Measurements from ENCODE around the gene TMEM273.

TMEM273 gene

DNA sequence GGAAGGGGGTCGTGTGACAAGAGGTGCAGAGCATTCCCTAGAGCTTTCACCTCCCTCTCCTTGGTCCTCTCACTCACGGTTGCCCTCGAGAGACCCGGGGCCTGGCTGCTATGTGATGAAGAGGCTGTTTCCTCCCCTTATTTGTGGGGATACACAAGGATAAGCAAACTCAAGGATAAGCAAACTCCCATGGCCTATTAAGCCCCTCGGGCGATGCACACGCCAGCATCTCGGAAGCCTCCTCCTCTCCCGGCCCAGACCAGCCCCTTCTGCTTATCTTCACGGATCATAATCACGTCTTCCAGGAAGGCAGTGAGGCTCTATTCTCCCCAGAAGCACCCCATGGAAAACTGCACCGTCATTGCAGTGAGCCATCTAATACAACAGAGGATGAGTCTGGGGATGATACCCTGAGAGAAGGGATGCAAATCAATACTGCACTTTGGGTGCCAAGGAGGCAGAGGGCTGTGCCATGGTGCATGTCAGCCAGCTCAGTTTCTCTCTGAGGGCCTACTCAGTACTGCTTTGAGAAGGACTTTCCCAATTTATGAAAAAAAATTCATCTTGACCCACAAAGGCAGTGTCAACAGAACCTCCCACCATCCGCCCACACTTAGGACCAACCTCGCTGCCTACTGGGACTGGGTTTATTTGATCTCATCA, 22.2 kb downstream of the TMEM273 start:
- no peak overlapping the region for H3K4me3 ChIP-seq
- no peaks in the 10 kb centered on the region for H4K20me1 ChIP-seq
- no peak overlapping the region for H3K27ac ChIP-seq
- TF ChIP-seq Cebpa-rat (IDR thresholded peaks at IDR 0.05): no peak
- no peaks in the 10 kb centered on the region for H3K27me3 ChIP-seq
- H3K4me2 ChIP-seq: no peak overlapping the region
- H3K9me3 ChIP-seq: no peaks in the 10 kb centered on the region
- H3K36me3 ChIP-seq: no peaks in the 10 kb centered on the region
- no peak overlapping the region for H3K9ac ChIP-seq
- H3K4me1 ChIP-seq: no peaks in the 10 kb centered on the region

DNA sequence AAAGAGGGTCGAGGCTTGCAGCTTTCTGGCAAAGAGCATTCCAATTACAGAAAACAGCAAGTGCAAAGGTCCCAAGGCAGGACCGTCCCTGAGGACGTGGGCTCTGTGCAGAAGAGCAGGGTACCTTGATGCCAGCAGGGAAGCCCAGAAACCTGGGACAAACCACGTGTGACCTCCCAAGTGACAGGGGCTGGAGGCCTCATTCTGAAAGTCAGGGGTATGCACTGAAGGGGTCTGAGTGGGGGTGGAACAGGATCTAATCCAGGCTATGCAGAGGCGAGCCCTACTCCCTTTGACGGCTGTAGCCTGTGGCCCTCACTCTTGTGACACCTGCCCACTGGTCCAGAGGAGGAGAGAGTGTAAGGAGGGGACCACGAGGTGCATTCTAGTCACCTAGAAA, 22.9 kb downstream of the TMEM273 start:
- Histone ChIP-seq H3K4me3 (no peak overlapping the region), H3K9ac (no peak overlapping the region), H3K9me3 (no peaks in the 10 kb centered on the region), H3K36me3 (no peaks in the 10 kb centered on the region), H3K4me1 (no peaks in the 10 kb centered on the region), H3K27me3 (no peaks in the 10 kb centered on the region), H3K27ac (no peak overlapping the region), H4K20me1 (no peaks in the 10 kb centered on the region), H3K4me2 (no peak overlapping the region)
- no peak for TF ChIP-seq Cebpa-rat (IDR thresholded peaks at IDR 0.05)

DNA sequence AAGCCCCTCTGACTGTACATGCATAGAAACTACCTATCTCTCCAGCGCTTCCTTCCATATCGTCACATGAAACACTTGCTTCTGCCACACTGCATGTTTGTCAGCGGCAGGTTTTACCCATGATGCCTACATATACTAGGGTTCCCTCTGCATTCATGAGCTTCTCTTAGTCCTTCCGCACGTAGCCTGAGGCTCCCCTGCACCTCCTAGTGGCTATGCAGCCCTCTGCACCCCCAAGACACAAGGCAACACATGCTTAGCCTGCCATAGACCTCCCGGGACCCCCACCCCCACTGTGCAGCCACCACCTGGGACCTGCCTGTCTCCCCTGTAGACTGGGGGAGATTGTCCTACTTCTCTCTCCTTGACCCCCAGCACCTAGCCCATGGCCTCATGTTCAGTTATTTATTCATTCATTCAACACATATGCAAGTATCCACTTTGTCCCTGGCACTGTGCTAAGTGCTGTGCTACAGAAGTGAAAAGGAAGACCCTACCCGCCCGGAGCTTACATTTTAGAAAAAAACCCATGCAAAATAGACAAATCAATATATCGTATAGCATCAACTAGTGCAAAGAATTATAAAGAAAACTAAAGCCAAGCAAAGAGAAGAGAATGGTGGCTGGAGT, 23.5 kb downstream of the TMEM273 start:
- Histone ChIP-seq H3K27ac (no peak overlapping the region), H3K27me3 (no peaks in the 10 kb centered on the region), H4K20me1 (no peaks in the 10 kb centered on the region), H3K4me3 (no peak overlapping the region), H3K9ac (no peak overlapping the region), H3K4me1 (no peaks in the 10 kb centered on the region), H3K36me3 (no peaks in the 10 kb centered on the region), H3K9me3 (no peaks in the 10 kb centered on the region), H3K4me2 (no peak overlapping the region)
- no peak for TF ChIP-seq Cebpa-rat (IDR thresholded peaks at IDR 0.05)

DNA sequence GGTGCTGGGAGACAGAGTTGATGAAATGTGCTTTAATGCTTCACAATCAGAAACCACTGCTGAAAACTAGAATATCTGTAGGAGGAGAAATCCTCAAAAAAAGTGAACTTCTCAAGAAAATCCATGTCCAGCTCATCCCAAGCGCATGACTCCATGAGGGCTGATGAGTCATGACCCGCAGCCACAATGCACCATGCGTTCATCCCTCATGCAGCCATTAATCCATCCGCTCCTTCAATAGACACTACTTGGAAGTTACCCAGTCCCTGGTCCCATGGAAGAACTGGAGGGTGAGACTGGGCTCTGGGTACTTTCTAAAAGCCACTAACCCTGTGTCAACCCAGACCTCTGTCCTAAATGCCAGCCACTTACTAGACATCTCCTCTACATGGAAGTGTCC, 24.4 kb downstream of the TMEM273 start:
- Histone ChIP-seq H3K4me1 (no peaks in the 10 kb centered on the region), H3K4me2 (no peak overlapping the region), H3K36me3 (no peaks in the 10 kb centered on the region), H3K27ac (no peak overlapping the region), H3K4me3 (no peak overlapping the region), H3K27me3 (no peaks in the 10 kb centered on the region), H3K9me3 (no peaks in the 10 kb centered on the region), H3K9ac (no peak overlapping the region), H4K20me1 (no peaks in the 10 kb centered on the region)
- TF ChIP-seq Cebpa-rat (IDR thresholded peaks at IDR 0.05): no peak

DNA sequence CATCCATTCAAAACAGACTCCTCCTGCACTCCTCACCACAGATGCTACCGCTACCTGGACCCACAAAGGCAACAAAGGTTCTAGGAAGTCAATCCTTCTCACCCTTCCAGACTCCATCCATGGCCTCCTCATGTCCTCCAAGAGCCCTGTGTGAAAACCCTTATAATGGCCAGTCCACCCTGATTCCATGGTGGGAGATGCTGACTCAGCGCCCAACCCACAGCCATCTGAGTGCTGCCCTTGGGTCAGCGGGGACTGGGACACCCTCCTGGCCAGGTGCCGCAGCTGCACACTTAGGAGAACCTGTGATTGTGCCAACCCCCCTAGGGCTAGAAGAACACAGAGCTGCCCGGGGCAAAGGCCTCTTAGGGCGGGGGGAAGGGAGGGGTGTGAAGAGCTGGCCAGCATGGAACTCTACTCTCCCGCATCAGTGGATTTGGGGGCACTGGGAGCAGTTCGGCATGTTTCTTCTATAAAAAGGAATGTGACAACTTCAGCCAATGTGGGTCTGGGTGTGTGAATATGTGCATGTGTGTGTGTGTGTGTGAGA, 25.4 kb downstream of the TMEM273 start:
- no peaks in the 10 kb centered on the region for H3K4me1 ChIP-seq
- no peaks in the 10 kb centered on the region for H3K9me3 ChIP-seq
- no peak overlapping the region for H3K9ac ChIP-seq
- no peaks in the 10 kb centered on the region for H3K27me3 ChIP-seq
- H3K4me2 ChIP-seq: no peak overlapping the region
- no peak overlapping the region for H3K27ac ChIP-seq
- no peak for TF ChIP-seq Cebpa-rat (IDR thresholded peaks at IDR 0.05)
- H3K4me3 ChIP-seq: no peak overlapping the region
- no peaks in the 10 kb centered on the region for H4K20me1 ChIP-seq
- no peaks in the 10 kb centered on the region for H3K36me3 ChIP-seq

DNA sequence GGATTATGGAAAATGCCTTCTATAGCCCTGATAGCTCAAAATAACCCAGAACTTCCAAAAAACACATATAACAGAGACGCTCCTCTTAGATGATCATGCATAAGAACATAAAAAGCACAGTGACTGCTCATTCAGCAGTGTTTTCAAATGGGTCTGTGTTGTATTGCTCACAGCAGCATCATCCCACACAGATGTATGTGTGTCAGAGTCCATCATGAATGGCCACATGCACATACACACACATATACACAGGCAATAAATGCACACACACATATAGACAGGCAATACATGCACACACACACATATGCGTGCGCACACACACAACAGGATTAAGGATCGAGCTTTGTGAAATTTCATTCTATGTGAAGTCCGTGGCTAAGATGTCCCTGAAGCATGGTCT, 26.1 kb downstream of the TMEM273 start:
- Histone ChIP-seq H3K27ac (no peak overlapping the region), H3K4me2 (no peak overlapping the region), H3K9ac (no peak overlapping the region), H4K20me1 (no peaks in the 10 kb centered on the region), H3K4me1 (no peaks in the 10 kb centered on the region), H3K4me3 (no peak overlapping the region), H3K27me3 (no peaks in the 10 kb centered on the region), H3K36me3 (no peaks in the 10 kb centered on the region), H3K9me3 (no peaks in the 10 kb centered on the region)
- TF ChIP-seq Cebpa-rat (IDR thresholded peaks at IDR 0.05): no peak

DNA sequence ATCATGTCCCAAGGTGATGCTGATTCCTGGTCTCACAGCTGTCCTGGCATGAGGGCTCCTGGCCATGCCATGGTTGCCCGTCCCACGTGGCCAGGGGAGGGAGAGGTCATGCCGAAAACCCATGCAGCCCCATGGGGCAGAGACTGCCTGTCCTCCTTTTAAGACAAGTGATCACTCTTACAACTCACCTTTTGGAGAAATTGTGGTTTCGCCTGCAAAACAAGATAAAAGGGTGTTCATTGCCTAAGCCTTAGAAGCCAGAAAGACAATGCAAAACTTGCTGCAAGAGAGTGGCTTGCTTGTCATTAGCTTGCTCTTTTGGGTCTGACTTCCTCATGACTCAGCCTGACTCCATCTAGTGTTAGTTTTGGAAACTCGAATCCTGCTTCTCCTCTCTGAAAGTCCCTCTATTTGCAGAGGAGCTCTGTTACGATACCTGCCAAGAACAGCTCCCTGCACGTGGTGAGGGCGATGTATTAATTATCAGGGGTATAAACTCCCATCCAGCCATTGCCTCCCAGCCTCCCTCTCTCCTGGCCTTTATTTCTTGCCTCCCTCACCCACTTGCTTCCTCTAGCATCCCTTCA, 26.7 kb downstream of the TMEM273 start:
- no peak overlapping the region for H3K9ac ChIP-seq
- H3K9me3 ChIP-seq: no peaks in the 10 kb centered on the region
- no peak for TF ChIP-seq Cebpa-rat (IDR thresholded peaks at IDR 0.05)
- H3K4me2 ChIP-seq: no peak overlapping the region
- H3K4me3 ChIP-seq: no peak overlapping the region
- H4K20me1 ChIP-seq: no peaks in the 10 kb centered on the region
- no peaks in the 10 kb centered on the region for H3K27me3 ChIP-seq
- H3K4me1 ChIP-seq: no peaks in the 10 kb centered on the region
- no peaks in the 10 kb centered on the region for H3K36me3 ChIP-seq
- no peak overlapping the region for H3K27ac ChIP-seq

DNA sequence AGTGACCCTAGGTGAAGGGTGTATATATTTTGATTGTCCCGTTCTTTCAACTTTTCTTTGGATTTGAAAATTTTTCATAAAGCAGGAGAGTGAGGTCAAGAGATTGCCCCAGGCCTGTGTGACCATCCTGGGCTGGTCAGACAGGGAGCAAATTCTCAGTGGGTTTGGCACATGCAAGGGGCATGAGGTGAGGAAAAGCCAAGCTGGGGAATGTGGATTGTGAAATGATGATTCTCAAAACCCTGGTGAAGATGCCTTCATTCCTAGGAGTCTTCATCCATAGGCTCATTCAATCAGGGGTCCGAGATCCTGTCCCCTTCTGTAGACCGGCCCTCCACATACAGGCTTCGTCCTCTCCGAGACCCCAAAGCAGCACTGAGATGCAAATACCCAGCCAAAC, 27.4 kb downstream of the TMEM273 start:
- Histone ChIP-seq H3K36me3 (no peaks in the 10 kb centered on the region), H3K4me2 (no peak overlapping the region), H4K20me1 (no peaks in the 10 kb centered on the region), H3K4me1 (no peaks in the 10 kb centered on the region), H3K9me3 (no peaks in the 10 kb centered on the region), H3K27me3 (no peaks in the 10 kb centered on the region), H3K27ac (no peak overlapping the region), H3K9ac (no peak overlapping the region), H3K4me3 (no peak overlapping the region)
- TF ChIP-seq Cebpa-rat (IDR thresholded peaks at IDR 0.05): no peak

DNA sequence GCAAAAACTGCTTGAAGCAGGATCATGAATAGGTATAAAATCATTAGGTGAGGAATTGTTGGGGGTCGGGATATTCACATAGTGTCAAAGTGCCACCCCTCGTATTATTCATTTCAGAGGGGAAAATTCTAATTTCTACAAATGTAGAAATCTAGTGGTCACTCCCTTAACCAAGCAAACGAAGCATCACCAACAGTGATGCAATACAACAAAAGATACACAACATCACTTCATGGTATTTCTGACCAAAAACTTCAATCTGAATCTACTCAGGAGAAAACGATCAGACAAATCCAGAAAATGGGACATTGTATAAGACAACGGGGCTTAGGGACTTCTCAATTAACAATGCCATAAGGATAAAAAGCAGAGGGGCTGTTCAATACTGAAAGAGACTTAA, 28.1 kb downstream of the TMEM273 start:
- H4K20me1 ChIP-seq: no peaks in the 10 kb centered on the region
- H3K4me3 ChIP-seq: no peak overlapping the region
- no peaks in the 10 kb centered on the region for H3K27me3 ChIP-seq
- H3K9me3 ChIP-seq: no peaks in the 10 kb centered on the region
- H3K36me3 ChIP-seq: no peaks in the 10 kb centered on the region
- H3K4me2 ChIP-seq: no peak overlapping the region
- no peaks in the 10 kb centered on the region for H3K4me1 ChIP-seq
- no peak overlapping the region for H3K27ac ChIP-seq
- H3K9ac ChIP-seq: no peak overlapping the region
- TF ChIP-seq Cebpa-rat (IDR thresholded peaks at IDR 0.05): no peak

DNA sequence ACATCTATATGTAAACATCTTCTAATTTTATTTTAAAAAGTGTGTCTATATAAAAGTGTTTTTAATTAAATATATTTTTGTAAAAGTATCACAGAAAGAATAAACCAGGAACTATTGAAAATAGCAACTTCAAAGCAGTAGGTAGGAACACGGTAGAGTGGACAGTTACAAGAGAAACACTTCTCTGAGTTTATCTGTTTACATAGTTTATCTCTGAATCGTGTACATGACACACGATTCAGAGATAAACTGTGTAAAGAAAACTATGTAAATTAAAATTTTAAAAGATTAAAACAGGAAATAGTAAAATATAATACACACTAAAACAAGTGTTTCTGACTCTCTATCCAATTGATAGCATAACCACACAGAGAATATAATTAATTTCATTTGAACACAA, 29.3 kb downstream of the TMEM273 start:
- H3K9ac ChIP-seq: no peak overlapping the region
- no peaks in the 10 kb centered on the region for H3K27me3 ChIP-seq
- no peak overlapping the region for H3K4me3 ChIP-seq
- no peak overlapping the region for H3K4me2 ChIP-seq
- no peaks in the 10 kb centered on the region for H3K9me3 ChIP-seq
- no peak for TF ChIP-seq Cebpa-rat (IDR thresholded peaks at IDR 0.05)
- H3K36me3 ChIP-seq: no peaks in the 10 kb centered on the region
- H3K27ac ChIP-seq: no peak overlapping the region
- no peaks in the 10 kb centered on the region for H4K20me1 ChIP-seq
- H3K4me1 ChIP-seq: no peaks in the 10 kb centered on the region

Data from BLaER1 (cell line).